ENCODE measurements around the gene DIDO1. TPM values are rescaled to one million over a fixed set of nuclear protein-coding genes. Genes with fewer than 3 reads are reported as not detected.
"Not testable (repeated sequence)": the region's sequence is repeated elsewhere in the genome, so short reads cannot be mapped to it uniquely, and the experiment has no call there.

DIDO1 gene
- total and polyA plus RNA-seq, 4 experiments from 2014 or later = 24.7 to 129 (median 83.5) TPM

DNA sequence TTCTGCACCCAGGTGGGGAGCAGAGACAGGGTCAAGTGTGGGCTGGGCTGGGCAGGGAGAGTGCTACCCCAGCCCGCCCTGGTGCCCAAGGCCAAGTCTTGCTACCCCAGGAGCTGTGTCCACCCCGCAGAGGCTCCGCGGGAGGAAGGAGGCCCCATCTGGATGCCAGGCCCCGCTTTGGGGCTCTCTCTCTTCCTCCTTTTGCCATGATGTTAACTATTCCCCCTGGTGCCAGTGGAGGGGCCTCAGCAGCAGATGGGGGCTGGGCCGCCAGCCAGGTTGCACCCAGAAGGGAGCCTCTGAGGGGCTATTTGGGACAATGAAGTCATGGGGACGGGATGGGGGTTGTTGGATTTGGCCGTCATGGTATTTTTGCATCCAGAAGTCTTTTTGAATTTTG lies 35.5 kb upstream of the DIDO1 start:
- ChIA-PET CTCF (ENCODE audit: partially characterized antibody) (no interaction called here), POLR2A (ENCODE audit: partially characterized antibody) (no interaction called here)
- H3K27me3 Mint-ChIP-seq = no peaks in the 10 kb centered on the region
- intact Hi-C loops (cut with micrococcal nuclease) = no loop called here
- no peak overlapping the region for H3K27ac ChIP-seq (ENCODE audit: low read depth, low read length)
- no peaks in the 10 kb centered on the region for H3K9me3 ChIP-seq (ENCODE audit: control insufficient read depth in 1 of 2, low read length in 2 of 2)
- H3K9me3 Mint-ChIP-seq = no peaks in the 10 kb centered on the region
- H3K36me3 Mint-ChIP-seq = no peaks in the 10 kb centered on the region
- H3K4me3 Mint-ChIP-seq = no peak overlapping the region
- no peak overlapping the region for H3K27ac Mint-ChIP-seq
- H3K4me1 ChIP-seq (ENCODE audit: insufficient read depth, low read length) = no peaks in the 10 kb centered on the region
- H3K4me1 Mint-ChIP-seq = peaks cover 0 to 3% (median 0%) of the 10 kb centered on the region in 4 donors
- H3K4me3 ChIP-seq (ENCODE audit: low read length in 2 of 2) = no peak overlapping the region
- no peaks in the 10 kb centered on the region for H3K27me3 ChIP-seq (ENCODE audit: insufficient read depth, low read length)
- DNase-seq = no peak
- H3K36me3 ChIP-seq (ENCODE audit: insufficient read depth, low read length) = no peaks in the 10 kb centered on the region

DNA sequence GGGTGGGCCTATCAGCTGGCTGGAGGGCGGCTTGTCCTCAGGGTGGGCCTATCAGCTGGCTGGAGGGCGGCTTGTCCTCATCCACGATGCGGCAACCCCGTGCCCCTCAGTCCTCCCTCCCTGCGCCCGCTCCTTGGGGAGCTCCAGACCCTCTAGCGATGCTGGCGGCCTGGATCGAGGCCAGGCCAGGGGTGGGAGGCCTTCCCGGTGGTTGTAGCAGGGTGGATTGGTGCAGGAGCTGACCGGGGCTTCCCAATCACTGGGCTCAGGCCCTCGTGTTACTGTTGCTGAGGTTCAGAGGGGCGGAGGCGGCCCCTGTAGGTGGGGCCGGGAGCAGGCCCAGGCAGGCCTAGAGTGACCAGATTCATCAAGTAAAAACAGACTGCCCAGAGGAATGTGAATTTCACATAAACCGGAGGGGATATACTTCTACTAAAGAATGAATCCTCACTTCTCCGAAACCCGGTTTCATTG lies 35.0 kb upstream of the DIDO1 start:
- no peaks in the 10 kb centered on the region for H3K36me3 Mint-ChIP-seq
- DNase-seq = no peak
- H3K9me3 ChIP-seq (ENCODE audit: control insufficient read depth in 1 of 2, low read length in 2 of 2) = no peaks in the 10 kb centered on the region
- H3K27me3 Mint-ChIP-seq = no peaks in the 10 kb centered on the region
- no peaks in the 10 kb centered on the region for H3K9me3 Mint-ChIP-seq
- H3K4me1 ChIP-seq (ENCODE audit: insufficient read depth, low read length) = no peaks in the 10 kb centered on the region
- no peaks in the 10 kb centered on the region for H3K36me3 ChIP-seq (ENCODE audit: insufficient read depth, low read length)
- H3K4me3 Mint-ChIP-seq = no peak overlapping the region
- ChIA-PET CTCF (ENCODE audit: partially characterized antibody) (no interaction called here), POLR2A (ENCODE audit: partially characterized antibody) (no interaction called here)
- no peaks in the 10 kb centered on the region for H3K27me3 ChIP-seq (ENCODE audit: insufficient read depth, low read length)
- H3K4me1 Mint-ChIP-seq = peaks cover 0 to 3% (median 0%) of the 10 kb centered on the region in 4 donors
- no peak overlapping the region for H3K27ac ChIP-seq (ENCODE audit: low read depth, low read length)
- H3K27ac Mint-ChIP-seq = no peak overlapping the region
- H3K4me3 ChIP-seq (ENCODE audit: low read length in 2 of 2) = no peak overlapping the region
- intact Hi-C loops (cut with micrococcal nuclease) = no loop called here

DNA sequence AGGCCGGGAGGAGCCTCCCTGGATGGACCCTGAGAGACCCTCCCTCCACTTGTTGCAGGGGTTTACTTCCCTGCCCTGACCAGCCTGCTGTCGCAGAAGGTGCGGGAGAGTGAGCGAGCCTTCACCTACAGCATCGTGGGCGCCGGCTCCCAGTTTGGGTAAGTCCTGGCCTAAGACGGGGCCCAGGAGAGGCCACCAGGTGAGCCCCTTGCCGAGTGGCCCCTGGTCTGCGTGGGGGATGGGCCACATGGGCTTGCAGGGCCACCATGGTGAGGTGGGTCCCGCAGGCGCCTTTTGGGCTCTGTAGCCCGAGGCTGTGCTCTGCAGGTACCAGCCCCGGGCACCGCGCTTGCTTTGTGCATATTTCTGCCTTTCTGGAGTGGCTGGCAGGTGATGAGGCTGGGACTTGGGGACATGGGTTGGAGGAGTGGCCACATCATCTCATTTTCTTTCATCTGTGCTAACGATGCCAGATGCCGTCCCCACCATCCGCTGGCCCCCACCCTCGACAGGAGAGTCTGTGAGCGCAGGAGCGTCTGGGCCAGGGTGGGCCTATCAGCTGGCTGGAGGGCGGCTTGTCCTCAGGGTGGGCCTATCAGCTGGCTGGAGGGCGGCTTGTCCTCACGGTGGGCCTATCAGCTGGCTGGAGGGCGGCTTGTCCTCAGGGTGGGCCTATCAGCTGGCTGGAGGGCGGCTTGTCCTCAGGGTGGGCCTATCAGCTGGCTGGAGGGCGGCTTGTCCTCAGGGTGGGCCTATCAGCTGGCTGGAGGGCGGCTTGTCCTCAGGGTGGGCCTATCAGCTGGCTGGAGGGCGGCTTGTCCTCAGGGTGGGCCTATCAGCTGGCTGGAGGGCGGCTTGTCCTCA lies 34.4 kb upstream of the DIDO1 start:
- H3K4me3 Mint-ChIP-seq; H3K9me3 Mint-ChIP-seq; H3K4me3 ChIP-seq (ENCODE audit: low read length in 2 of 2); H3K27me3 Mint-ChIP-seq; H3K36me3 ChIP-seq (ENCODE audit: insufficient read depth, low read length); POLR2A ChIA-PET (ENCODE audit: partially characterized antibody); H3K4me1 ChIP-seq (ENCODE audit: insufficient read depth, low read length); H3K9me3 ChIP-seq (ENCODE audit: control insufficient read depth in 1 of 2, low read length in 2 of 2); H3K27ac ChIP-seq (ENCODE audit: low read depth, low read length); H3K27ac Mint-ChIP-seq; intact Hi-C loops (cut with micrococcal nuclease); H3K4me1 Mint-ChIP-seq; H3K36me3 Mint-ChIP-seq; H3K27me3 ChIP-seq (ENCODE audit: insufficient read depth, low read length): not testable (repeated sequence)
- CTCF ChIA-PET (ENCODE audit: partially characterized antibody) = interaction anchor here (0.7 to 1.2 kb wide), 2 partner anchors 9 to 12 kb away, joined by 3 to 4 read pairs; no protein-coding TSS in a partner anchor
- DNase-seq = peak in 1 of 5 donors; percentile 24

DNA sequence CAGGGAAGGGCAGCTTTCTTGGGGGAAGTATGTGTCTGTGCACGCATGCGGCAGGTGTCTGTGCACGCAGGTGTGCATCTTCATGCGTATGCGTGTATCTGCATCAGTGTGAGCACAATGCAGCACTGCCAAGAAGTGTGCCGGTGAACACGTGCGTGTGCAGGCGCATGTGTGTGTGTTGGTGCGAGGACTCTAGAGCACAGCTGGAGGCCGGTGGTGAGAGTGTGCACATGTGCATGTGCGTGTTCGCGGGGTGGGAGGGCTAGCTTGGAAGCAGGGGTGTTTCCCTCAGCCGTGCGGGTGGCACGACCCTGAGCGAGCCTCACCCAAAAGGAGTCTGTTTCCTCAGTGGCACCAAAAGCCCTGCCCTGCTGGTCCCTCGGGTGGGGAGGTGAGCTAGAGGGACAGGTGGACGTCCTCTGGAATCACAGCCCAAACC lies 33.7 kb upstream of the DIDO1 start:
- Mint-ChIP-seq H3K36me3 (no peaks in the 10 kb centered on the region), H3K27ac (peak overlapping the region in 1 of 7 donors; percentile 7), H3K4me1 (peaks cover 0 to 3% (median 0%) of the 10 kb centered on the region in 4 donors), H3K4me3 (no peak overlapping the region), H3K27me3 (no peaks in the 10 kb centered on the region), H3K9me3 (no peaks in the 10 kb centered on the region)
- Histone ChIP-seq H3K9me3 (ENCODE audit: control insufficient read depth in 1 of 2, low read length in 2 of 2) (no peaks in the 10 kb centered on the region), H3K4me1 (ENCODE audit: insufficient read depth, low read length) (no peaks in the 10 kb centered on the region), H3K4me3 (ENCODE audit: low read length in 2 of 2) (no peak overlapping the region), H3K27ac (ENCODE audit: low read depth, low read length) (no peak overlapping the region), H3K36me3 (ENCODE audit: insufficient read depth, low read length) (no peaks in the 10 kb centered on the region), H3K27me3 (ENCODE audit: insufficient read depth, low read length) (no peaks in the 10 kb centered on the region)
- POLR2A ChIA-PET (ENCODE audit: partially characterized antibody) = no interaction called here
- DNase-seq = peak in 1 of 5 donors; percentile 24
- CTCF ChIA-PET (ENCODE audit: partially characterized antibody) = interaction anchor here (0.7 to 1.2 kb wide), 3 partner anchors 10 to 59 kb away, joined by 3 to 4 read pairs (median 3); no protein-coding TSS in a partner anchor
- intact Hi-C loops (cut with micrococcal nuclease) = loop anchor here (10.0 kb wide), 1 partner anchor 45 kb away; the partner anchor contains the start of gene BHLHE23

DNA sequence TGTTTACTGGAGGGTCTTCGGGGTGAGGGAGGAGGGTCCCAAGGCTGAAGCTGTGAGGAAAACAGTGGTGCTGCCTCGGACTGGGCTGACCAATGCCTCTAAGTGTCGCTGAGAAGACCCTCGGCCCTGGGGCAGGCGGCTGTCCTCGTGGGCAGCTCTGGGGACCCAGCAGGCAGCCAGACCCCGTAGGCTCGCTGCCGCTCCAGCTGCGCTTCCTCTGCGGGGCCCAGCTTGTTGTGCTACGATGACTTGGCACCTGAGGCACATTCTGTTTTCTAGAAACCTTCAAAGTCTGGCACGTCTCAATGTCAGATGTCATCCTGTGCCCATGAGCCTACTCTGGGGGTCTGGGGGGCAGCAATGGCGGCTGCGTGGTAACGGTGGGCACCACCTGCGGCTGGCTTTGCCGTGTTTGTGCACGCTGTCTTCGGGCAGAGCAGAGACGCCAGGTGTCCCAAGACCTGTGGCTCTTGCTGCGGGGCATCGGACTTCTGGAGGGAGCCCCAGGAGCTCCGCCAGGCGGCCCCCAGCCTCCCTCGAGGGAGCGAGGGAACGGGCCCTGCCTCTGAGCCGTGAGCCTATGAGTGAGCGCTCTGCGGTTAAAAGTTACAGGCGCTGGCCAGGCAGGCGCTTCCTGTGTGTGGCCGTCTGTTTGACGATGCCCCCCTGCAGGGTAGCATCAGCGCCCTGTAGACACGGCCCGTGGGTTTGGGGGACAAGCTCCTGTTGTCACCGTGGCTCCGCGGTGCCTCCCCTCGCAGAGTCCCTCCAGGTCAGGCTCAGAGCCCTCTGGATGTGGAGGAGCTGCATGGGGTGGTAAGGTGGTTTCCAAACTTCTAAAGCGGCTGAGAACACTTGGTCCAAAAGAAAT lies 33.0 kb upstream of the DIDO1 start:
- H3K36me3 ChIP-seq (ENCODE audit: insufficient read depth, low read length) = no peaks in the 10 kb centered on the region
- no peaks in the 10 kb centered on the region for H3K27me3 ChIP-seq (ENCODE audit: insufficient read depth, low read length)
- Mint-ChIP-seq H3K4me3 (no peak overlapping the region), H3K4me1 (peaks cover 0 to 8% (median 5%) of the 10 kb centered on the region in 4 donors), H3K27ac (peak overlapping the region in 1 of 7 donors; percentile 7), H3K27me3 (no peaks in the 10 kb centered on the region), H3K36me3 (no peaks in the 10 kb centered on the region), H3K9me3 (no peaks in the 10 kb centered on the region)
- intact Hi-C loops (cut with micrococcal nuclease) = loop anchor here (10.0 kb wide), 1 partner anchor 45 kb away; the partner anchor contains the start of gene BHLHE23
- no peak overlapping the region for H3K27ac ChIP-seq (ENCODE audit: low read depth, low read length)
- H3K9me3 ChIP-seq (ENCODE audit: control insufficient read depth in 1 of 2, low read length in 2 of 2) = no peaks in the 10 kb centered on the region
- H3K4me1 ChIP-seq (ENCODE audit: insufficient read depth, low read length) = peaks cover 6% of the 10 kb centered on the region
- ChIA-PET CTCF (ENCODE audit: partially characterized antibody) (interaction anchor here (0.7 to 1.2 kb wide), 3 partner anchors 10 to 58 kb away, joined by 3 to 4 read pairs (median 3); no protein-coding TSS in a partner anchor), POLR2A (ENCODE audit: partially characterized antibody) (no interaction called here)
- H3K4me3 ChIP-seq (ENCODE audit: low read length in 2 of 2) = no peak overlapping the region
- DNase-seq = peak in 1 of 5 donors; percentile 28

DNA sequence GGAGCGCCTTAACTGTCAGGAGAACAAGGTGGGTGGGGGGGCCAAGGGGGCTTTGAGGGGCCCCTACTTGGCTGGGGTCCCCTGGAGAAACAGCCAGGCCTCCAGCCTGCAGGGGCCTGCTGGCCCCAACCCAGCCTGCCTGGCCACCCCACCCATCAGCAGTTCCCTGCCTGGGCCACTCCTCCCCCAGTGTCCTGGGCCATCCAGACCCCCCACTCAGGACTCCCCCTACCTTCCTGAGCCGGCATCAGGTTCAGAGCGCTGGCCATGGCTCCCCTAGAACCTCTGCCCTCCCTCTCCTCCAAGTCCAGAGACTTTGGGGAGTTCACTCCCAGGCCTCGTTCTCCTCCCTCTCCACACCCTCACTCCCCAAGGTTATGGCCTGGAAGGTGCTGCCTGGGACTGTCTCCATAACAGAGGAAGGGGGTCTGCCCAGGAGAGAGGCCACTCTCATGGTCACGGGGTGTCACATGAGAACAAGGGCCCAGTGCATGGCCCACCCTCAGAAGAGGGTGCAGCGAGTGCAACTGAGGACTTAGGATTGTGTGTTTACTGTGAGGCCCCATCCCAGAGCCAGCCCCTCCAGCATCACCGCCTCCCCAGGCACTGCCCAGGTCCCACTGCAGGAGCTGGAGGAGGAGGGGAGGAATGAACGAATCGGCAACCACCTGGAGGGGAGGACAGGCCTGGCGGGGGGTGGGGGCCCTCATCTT lies 32.2 kb upstream of the DIDO1 start:
- peaks cover 0 to 3% of the 10 kb centered on the region in 2 donors for H3K36me3 Mint-ChIP-seq
- H3K27ac Mint-ChIP-seq = no peak overlapping the region
- Histone ChIP-seq H3K27me3 (ENCODE audit: insufficient read depth, low read length) (no peaks in the 10 kb centered on the region), H3K9me3 (ENCODE audit: control insufficient read depth in 1 of 2, low read length in 2 of 2) (no peaks in the 10 kb centered on the region), H3K36me3 (ENCODE audit: insufficient read depth, low read length) (no peaks in the 10 kb centered on the region), H3K27ac (ENCODE audit: low read depth, low read length) (no peak overlapping the region), H3K4me1 (ENCODE audit: insufficient read depth, low read length) (peaks cover 12% of the 10 kb centered on the region), H3K4me3 (ENCODE audit: low read length in 2 of 2) (no peak overlapping the region)
- H3K4me1 Mint-ChIP-seq = peaks cover 5 to 16% (median 11%) of the 10 kb centered on the region in 4 donors
- no peaks in the 10 kb centered on the region for H3K27me3 Mint-ChIP-seq
- no peaks in the 10 kb centered on the region for H3K9me3 Mint-ChIP-seq
- intact Hi-C loops (cut with micrococcal nuclease) = loop anchor here (10.0 kb wide), 1 partner anchor 46 kb away; the partner anchor contains the start of gene BHLHE23
- peak in 1 of 5 donors; percentile 30 for DNase-seq
- H3K4me3 Mint-ChIP-seq = no peak overlapping the region
- ChIA-PET POLR2A (ENCODE audit: partially characterized antibody) (no interaction called here), CTCF (ENCODE audit: partially characterized antibody) (interaction anchor here (1.2 kb wide), 1 partner anchor 57 kb away, joined by 3 read pairs; no protein-coding TSS in a partner anchor)
